H9 (cell line): ENCODE results near the gene NAA10. TPM values are rescaled to one million over a fixed set of nuclear protein-coding genes. Genes with fewer than 3 reads are reported as not detected.
A peak's percentile ranks its signal among the peaks of the same experiment; 100 is the strongest.

Source experiments
- DNase-seq: peaks from one replicate; pipeline ENCODE4 v3.0.0-alpha.2; 2017
- H2AFZ ChIP-seq: one replicate; pipeline ENCODE4 v1.6.1; 2013; ENCODE audit warnings: mild to moderate bottlenecking, low read length, control low read depth, moderate library complexity
- H2AK5ac ChIP-seq: 2 replicates; pipeline ENCODE4 v1.6.1; 2013; ENCODE audit warnings: low read length, control low read depth, mixed read lengths; ENCODE audit not compliant: insufficient read length
- H2BK120ac ChIP-seq: one replicate; pipeline ENCODE4 v1.6.1; 2013; ENCODE audit warnings: low read depth, mild to moderate bottlenecking, low read length, control low read depth, inconsistent platforms; ENCODE audit not compliant: poor library complexity, severe bottlenecking
- H2BK12ac ChIP-seq: 2 replicates; pipeline ENCODE4 v1.6.1; 2013; ENCODE audit warnings: low read length, control low read depth, mixed read lengths, low read depth; ENCODE audit not compliant: insufficient read length
- H2BK15ac ChIP-seq: 2 replicates; pipeline ENCODE4 v1.6.1; 2013; ENCODE audit warnings: low read depth, low read length, control low read depth
- H2BK20ac ChIP-seq: one replicate; pipeline ENCODE4 v1.6.1; 2013; ENCODE audit warnings: low read depth, mild to moderate bottlenecking, low read length, control low read depth, inconsistent platforms; ENCODE audit not compliant: poor library complexity, severe bottlenecking
- H2BK5ac ChIP-seq: 2 replicates; pipeline ENCODE4 v1.6.1; 2013; ENCODE audit warnings: low read length, control low read depth, mixed read lengths; ENCODE audit not compliant: insufficient read length
- H3K14ac ChIP-seq: 2 replicates; pipeline ENCODE4 v1.6.1; 2013; ENCODE audit warnings: low read length, control low read depth; ENCODE audit not compliant: insufficient read depth
- H3K18ac ChIP-seq: 2 replicates; pipeline ENCODE4 v1.6.1; 2013; ENCODE audit warnings: low read depth, mild to moderate bottlenecking, mixed read lengths, low read length, control low read depth; ENCODE audit not compliant: insufficient read length
- H3K23ac ChIP-seq: 2 replicates; pipeline ENCODE4 v1.6.1; 2013; ENCODE audit warnings: low read length, control low read depth, mixed read lengths, low read depth; ENCODE audit not compliant: insufficient read length
- H3K23me2 ChIP-seq: 2 replicates; pipeline ENCODE4 v1.6.1; 2013; ENCODE audit warnings: low read depth, mild to moderate bottlenecking, mixed read lengths, low read length, control low read depth; ENCODE audit not compliant: insufficient read length, poor library complexity, severe bottlenecking
- H3K27ac ChIP-seq: 2 replicates; pipeline ENCODE4 v1.5.1; 2013; ENCODE audit warnings: low read length, control low read depth, mixed read lengths, low read depth; ENCODE audit not compliant: insufficient read length
- H3K27me3 ChIP-seq: 2 replicates; pipeline ENCODE4 v1.6.1; 2013; ENCODE audit warnings: low read length, control low read depth, inconsistent platforms; ENCODE audit not compliant: insufficient read depth
- H3K4ac ChIP-seq: 2 replicates; pipeline ENCODE4 v1.6.1; 2013; ENCODE audit warnings: low read depth, mild to moderate bottlenecking, control low read depth, inconsistent platforms, low read length, moderate library complexity
- H3K4me1 ChIP-seq: 2 replicates; pipeline ENCODE4 v1.6.1; 2013; ENCODE audit warnings: low read length, control low read depth, inconsistent platforms; ENCODE audit not compliant: insufficient read depth
- H3K4me2 ChIP-seq: 2 replicates; pipeline ENCODE4 v1.6.1; 2013; ENCODE audit warnings: low read length, control low read depth, mixed read lengths; ENCODE audit not compliant: insufficient read length, insufficient read depth
- H3K56ac ChIP-seq: 2 replicates; pipeline ENCODE4 v1.6.1; 2013; ENCODE audit warnings: low read depth, mild to moderate bottlenecking, mixed read lengths, low read length, control low read depth; ENCODE audit not compliant: insufficient read length
- H3K79me1 ChIP-seq: 2 replicates; pipeline ENCODE4 v1.6.1; 2013; ENCODE audit warnings: low read depth, mild to moderate bottlenecking, moderate library complexity, low read length, control low read depth, inconsistent platforms; ENCODE audit not compliant: insufficient read depth, poor library complexity, severe bottlenecking
- H3K79me2 ChIP-seq: 2 replicates; pipeline ENCODE4 v1.6.1; 2013; ENCODE audit warnings: low read length, control low read depth, inconsistent platforms; ENCODE audit not compliant: insufficient read depth
- H3K9ac ChIP-seq: 2 replicates; pipeline ENCODE4 v1.6.1; 2013; ENCODE audit warnings: low read length, control low read depth, mixed read lengths; ENCODE audit not compliant: insufficient read length; ENCODE audit errors: extremely low read depth
- H3K9me3 ChIP-seq: one replicate; pipeline ENCODE4 v1.6.1; 2013; ENCODE audit warnings: low read depth, low read length, inconsistent platforms; ENCODE audit not compliant: control insufficient read depth
- H3T11ph ChIP-seq: one replicate; pipeline ENCODE4 v1.6.1; 2013; ENCODE audit warnings: mild to moderate bottlenecking, low read length, control low read depth, inconsistent platforms
- H4K20me1 ChIP-seq: one replicate; pipeline ENCODE4 v1.6.1; 2013; ENCODE audit not compliant: control insufficient read depth, insufficient read length, insufficient read depth
- H4K5ac ChIP-seq: 2 replicates; pipeline ENCODE4 v1.6.1; 2013; ENCODE audit warnings: low read depth, mild to moderate bottlenecking, mixed read lengths, low read length, control low read depth; ENCODE audit not compliant: insufficient read length
- H4K8ac ChIP-seq: replicated peaks from 2 replicates; pipeline ENCODE4 v1.6.1; 2013; ENCODE audit warnings: low read length, control low read depth, mixed read lengths, low read depth; ENCODE audit not compliant: insufficient read length
- H4K91ac ChIP-seq: 2 replicates; pipeline ENCODE4 v1.6.1; 2013; ENCODE audit warnings: low read depth, mild to moderate bottlenecking, moderate library complexity, mixed read lengths, low read length, control low read depth; ENCODE audit not compliant: insufficient read length
- H3K27ac Mint-ChIP-seq, 3 experiments: 2 replicates in 2 of 3; 3 replicates in 1 of 3; pipeline ENCODE4 v1.8.0; 2020 to 2021; ENCODE audit warnings: mixed read lengths in 3 of 3, mild to moderate bottlenecking in 1 of 3, moderate library complexity in 1 of 3
- H3K27me3 Mint-ChIP-seq: 2 replicates; pipeline ENCODE4 v1.8.0; 2021; ENCODE audit warnings: low read depth, mild to moderate bottlenecking, moderate library complexity, mixed read lengths
- H3K36me3 Mint-ChIP-seq, 3 experiments: 2 replicates in 2 of 3; 3 replicates in 1 of 3; pipeline ENCODE4 v1.8.0; 2020 to 2021; ENCODE audit warnings: low read depth in 3 of 3, mixed read lengths in 3 of 3; ENCODE audit not compliant: insufficient read depth in 1 of 3
- H3K4me1 Mint-ChIP-seq, 2 experiments: 2 replicates each; pipeline ENCODE4 v1.8.0; 2020; ENCODE audit warnings: mixed read lengths in 2 of 2
- H3K4me3 Mint-ChIP-seq, 2 experiments: 2 replicates in 1 of 2; 3 replicates in 1 of 2; pipeline ENCODE4 v1.8.0; 2020 to 2021; ENCODE audit warnings: mild to moderate bottlenecking in 2 of 2, mixed read lengths in 2 of 2, moderate library complexity in 1 of 2
- H3K9me3 Mint-ChIP-seq, 2 experiments: 2 replicates in 1 of 2; 3 replicates in 1 of 2; pipeline ENCODE4 v1.8.0; 2020; ENCODE audit warnings: mild to moderate bottlenecking in 2 of 2, mixed read lengths in 2 of 2, moderate library complexity in 1 of 2
- WGBS: extraction: QIAGEN DNeasy Blood & Tissue Kit; methylation state at CpG from one replicate; pipeline ENCODE4 v1.1.7; 2013; ENCODE audit warnings: missing lambda C conversion rate, low lambda C conversion rate, mixed read lengths; ENCODE audit not compliant: insufficient read length; ENCODE audit errors: extremely low coverage; 5-methylcytosine and 5-hydroxymethylcytosine counted together
- total RNA-seq: library from RNA; stranded (reverse); gene quantifications from 2 replicates; pipeline ENCODE4 v1.2.1, GENCODE V29; 2021
- TF ChIP-seq, protein P1 (sequence below): fragments of 200-600 bp; sonication (generic); conservative IDR thresholded peaks from 3 replicates; pipeline ENCODE4 v1.8.0; 2021; ENCODE audit warnings: antibody characterized with exemption, mild to moderate bottlenecking

Gene NAA10
- total RNA-seq, 1 experiment from 2014 or later = 101 TPM

DNA sequence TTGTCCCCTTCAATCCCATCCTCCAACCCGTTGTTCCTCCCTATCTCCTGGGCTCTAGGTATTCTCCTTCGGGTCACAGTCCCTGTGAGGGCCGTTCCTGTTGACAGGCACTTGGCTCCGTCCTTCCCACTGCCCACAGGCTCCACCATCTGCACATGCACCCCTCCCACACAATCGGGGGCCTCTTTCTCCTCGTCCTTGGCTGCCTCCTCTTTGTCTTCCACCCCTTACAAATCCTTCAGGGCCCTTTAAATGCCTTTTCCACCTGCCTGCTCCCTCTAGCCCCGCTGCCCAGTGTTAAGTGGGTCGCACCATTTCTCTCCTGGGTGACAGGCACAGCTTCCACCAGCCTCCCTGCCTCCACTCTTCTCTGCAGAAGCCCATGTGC, 33.1 kb downstream of the NAA10 start:
- Histone ChIP-seq H3K9ac (no peak overlapping the region), H3K9me3 (peaks cover 10% of the 10 kb centered on the region), H2AK5ac (no peak overlapping the region), H3K4me2 (no peak overlapping the region), H4K20me1 (no peaks in the 10 kb centered on the region), H3K23ac (no peak overlapping the region), H2BK120ac (no peak overlapping the region), H3K79me2 (no peaks in the 10 kb centered on the region), H3K14ac (no peak overlapping the region), H3K4ac (no peak overlapping the region), H2BK12ac (no peak overlapping the region), H3T11ph (no peak overlapping the region), H3K56ac (no peak overlapping the region), H3K23me2 (no peaks in the 10 kb centered on the region), H2BK15ac (no peak overlapping the region), H3K4me1 (no peaks in the 10 kb centered on the region), H2AFZ (no peak overlapping the region), H3K27me3 (no peaks in the 10 kb centered on the region), H3K18ac (no peak overlapping the region), H2BK20ac (no peak overlapping the region), H4K8ac (no peak overlapping the region), H4K91ac (no peak overlapping the region), H4K5ac (no peak overlapping the region), H2BK5ac (no peak overlapping the region), H3K79me1 (no peaks in the 10 kb centered on the region), H3K27ac (no peak overlapping the region)
- Mint-ChIP-seq H3K9me3 (peaks cover 66% of the 10 kb centered on the region in 2 experiments), H3K27me3 (peaks cover 4% of the 10 kb centered on the region; the same call in 1 of the 2 replicates), H3K4me1 (peaks cover 5 to 22% of the 10 kb centered on the region in 2 experiments), H3K4me3 (peak overlapping the region in 1 of 2 experiments; percentile 26; a peak in 1 of 5 replicates), H3K36me3 (peaks cover 0 to 8% (median 3%) of the 10 kb centered on the region in 3 experiments; a peak in 3 of 7 replicates), H3K27ac (peak overlapping the region in 1 of 3 experiments; percentile 56; a peak in 1 of 7 replicates)
- DNase-seq = peak; percentile 22
- WGBS = no CpG with 5 or more reads among the region's 8 CpGs
- TF ChIP-seq, protein P1, sequence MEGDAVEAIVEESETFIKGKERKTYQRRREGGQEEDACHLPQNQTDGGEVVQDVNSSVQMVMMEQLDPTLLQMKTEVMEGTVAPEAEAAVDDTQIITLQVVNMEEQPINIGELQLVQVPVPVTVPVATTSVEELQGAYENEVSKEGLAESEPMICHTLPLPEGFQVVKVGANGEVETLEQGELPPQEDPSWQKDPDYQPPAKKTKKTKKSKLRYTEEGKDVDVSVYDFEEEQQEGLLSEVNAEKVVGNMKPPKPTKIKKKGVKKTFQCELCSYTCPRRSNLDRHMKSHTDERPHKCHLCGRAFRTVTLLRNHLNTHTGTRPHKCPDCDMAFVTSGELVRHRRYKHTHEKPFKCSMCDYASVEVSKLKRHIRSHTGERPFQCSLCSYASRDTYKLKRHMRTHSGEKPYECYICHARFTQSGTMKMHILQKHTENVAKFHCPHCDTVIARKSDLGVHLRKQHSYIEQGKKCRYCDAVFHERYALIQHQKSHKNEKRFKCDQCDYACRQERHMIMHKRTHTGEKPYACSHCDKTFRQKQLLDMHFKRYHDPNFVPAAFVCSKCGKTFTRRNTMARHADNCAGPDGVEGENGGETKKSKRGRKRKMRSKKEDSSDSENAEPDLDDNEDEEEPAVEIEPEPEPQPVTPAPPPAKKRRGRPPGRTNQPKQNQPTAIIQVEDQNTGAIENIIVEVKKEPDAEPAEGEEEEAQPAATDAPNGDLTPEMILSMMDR = no peak
